ENCODE measurements around the gene CCL5. TPM values are rescaled to one million over a fixed set of nuclear protein-coding genes. Genes with fewer than 3 reads are reported as not detected.
A peak's percentile ranks its signal among the peaks of the same experiment; 100 is the strongest.

CCL5 gene
- total and polyA plus RNA-seq, 2 experiments from 2014 or later, result not detected

DNA sequence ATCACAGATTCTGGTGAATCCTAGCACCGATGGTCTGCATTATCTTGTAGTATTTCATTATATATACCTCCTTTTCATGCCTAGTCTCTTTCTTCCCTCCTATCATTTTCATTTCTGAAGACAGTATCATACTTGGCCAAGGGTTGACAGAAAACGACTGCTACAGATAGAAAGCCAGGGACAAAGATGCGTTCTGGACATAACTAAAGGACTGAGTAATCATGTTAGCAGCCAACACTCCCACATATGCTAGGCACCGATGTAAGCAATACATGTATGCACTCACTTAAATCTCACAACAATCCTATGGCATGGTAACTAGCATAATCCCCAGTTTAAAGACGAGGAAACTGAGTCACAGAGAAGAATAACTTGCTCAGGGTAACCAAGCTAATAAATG lies 27.5 kb upstream of the CCL5 start:
- no peak overlapping the region for H3K9ac ChIP-seq
- peaks cover 9% of the 10 kb centered on the region for H3K4me1 ChIP-seq (ENCODE audit: insufficient read depth)
- no peaks in the 10 kb centered on the region for H3F3A ChIP-seq (ENCODE audit: insufficient read depth)
- H3K9me3 ChIP-seq (ENCODE audit: low read depth), result no peaks in the 10 kb centered on the region
- no peak for TF ChIP-seq EZH2phosphoT487 (IDR thresholded peaks at IDR 0.05; ENCODE audit: insufficient read depth, low read depth)
- TF ChIP-seq EZH2 (IDR thresholded peaks at IDR 0.05; ENCODE audit: insufficient read depth, poor library complexity, severe bottlenecking), result no peak
- no peak overlapping the region for H2AFZ ChIP-seq
- in situ Hi-C loops (cut with MboI), result no loop called here
- 19 to 23% methylated on average over 5 of the region's 5 CpGs for WGBS, 2 experiments (ENCODE audit: low coverage in 1 of 2, low lambda C conversion rate in 2 of 2, missing lambda C conversion rate in 2 of 2)
- no peak overlapping the region for H3K4me2 ChIP-seq (ENCODE audit: unreplicated experiment)
- H3K9me2 ChIP-seq (ENCODE audit: insufficient read depth), result no peaks in the 10 kb centered on the region
- no peaks in the 10 kb centered on the region; the same call in 1 of the 2 replicates for H3K27me3 ChIP-seq (replicated peaks; ENCODE audit: insufficient read depth)
- H4K20me1 ChIP-seq (ENCODE audit: insufficient read depth), result no peaks in the 10 kb centered on the region
- DNase-seq, result peak; percentile 41
- no peaks in the 10 kb centered on the region for H3K36me3 ChIP-seq (ENCODE audit: low read depth)
- H3K79me2 ChIP-seq (ENCODE audit: insufficient read depth), result no peaks in the 10 kb centered on the region
- no peak overlapping the region for H3K27ac ChIP-seq
- no peak overlapping the region for H3K4me3 ChIP-seq

DNA sequence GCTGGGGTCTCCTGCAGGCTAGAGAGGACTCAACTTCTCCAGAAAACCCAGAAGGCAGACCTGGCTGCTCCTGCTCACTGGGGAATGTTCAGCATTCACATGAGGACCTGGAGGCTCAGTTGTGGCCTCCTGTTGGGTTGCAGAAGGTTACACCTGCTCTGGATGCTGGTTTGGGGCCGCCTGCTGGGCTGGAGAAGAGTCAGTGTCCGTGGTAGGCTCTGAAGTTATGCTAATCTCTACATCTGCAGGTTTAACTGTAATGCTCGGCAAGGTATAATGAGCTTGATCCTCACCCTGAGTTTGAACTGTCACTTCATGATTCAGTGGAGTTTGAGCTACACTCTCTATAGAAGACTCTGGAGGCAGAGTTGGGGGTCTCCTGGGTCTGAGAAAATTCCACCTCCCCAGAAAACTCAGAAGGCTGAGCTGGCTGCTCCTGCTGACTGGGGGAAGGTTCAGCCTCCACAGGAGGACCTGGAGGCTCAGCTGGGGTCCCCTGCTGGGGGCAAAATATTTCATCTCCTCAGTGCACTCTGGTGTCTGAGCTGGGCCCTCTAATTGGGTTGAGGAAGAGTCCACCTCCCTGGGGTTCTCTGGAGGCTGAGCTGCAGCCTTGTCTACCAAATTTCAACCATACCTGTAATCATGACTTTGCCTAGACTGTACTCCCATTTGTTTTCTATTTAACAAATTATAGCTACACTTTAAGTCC lies 26.9 kb upstream of the CCL5 start:
- H3K27ac ChIP-seq, result no peak overlapping the region
- H3K4me3 ChIP-seq, result no peak overlapping the region
- H3K9me3 ChIP-seq (ENCODE audit: low read depth), result no peaks in the 10 kb centered on the region
- H3K4me2 ChIP-seq (ENCODE audit: unreplicated experiment), result no peak overlapping the region
- H3F3A ChIP-seq (ENCODE audit: insufficient read depth), result no peaks in the 10 kb centered on the region
- no peak for DNase-seq
- no peak overlapping the region for H3K9ac ChIP-seq
- no peaks in the 10 kb centered on the region; the same call in 1 of the 2 replicates for H3K27me3 ChIP-seq (replicated peaks; ENCODE audit: insufficient read depth)
- TF ChIP-seq EZH2 (IDR thresholded peaks at IDR 0.05; ENCODE audit: insufficient read depth, poor library complexity, severe bottlenecking) (no peak), EZH2phosphoT487 (IDR thresholded peaks at IDR 0.05; ENCODE audit: insufficient read depth, low read depth) (no peak)
- H2AFZ ChIP-seq, result no peak overlapping the region
- in situ Hi-C loops (cut with MboI), result no loop called here
- 11 to 20% methylated on average over 3 of the region's 3 CpGs for WGBS, 2 experiments (ENCODE audit: low coverage in 1 of 2, low lambda C conversion rate in 2 of 2, missing lambda C conversion rate in 2 of 2)
- no peaks in the 10 kb centered on the region for H3K79me2 ChIP-seq (ENCODE audit: insufficient read depth)
- peaks cover 9% of the 10 kb centered on the region for H3K4me1 ChIP-seq (ENCODE audit: insufficient read depth)
- no peaks in the 10 kb centered on the region for H3K36me3 ChIP-seq (ENCODE audit: low read depth)
- H4K20me1 ChIP-seq (ENCODE audit: insufficient read depth), result no peaks in the 10 kb centered on the region
- no peaks in the 10 kb centered on the region for H3K9me2 ChIP-seq (ENCODE audit: insufficient read depth)

DNA sequence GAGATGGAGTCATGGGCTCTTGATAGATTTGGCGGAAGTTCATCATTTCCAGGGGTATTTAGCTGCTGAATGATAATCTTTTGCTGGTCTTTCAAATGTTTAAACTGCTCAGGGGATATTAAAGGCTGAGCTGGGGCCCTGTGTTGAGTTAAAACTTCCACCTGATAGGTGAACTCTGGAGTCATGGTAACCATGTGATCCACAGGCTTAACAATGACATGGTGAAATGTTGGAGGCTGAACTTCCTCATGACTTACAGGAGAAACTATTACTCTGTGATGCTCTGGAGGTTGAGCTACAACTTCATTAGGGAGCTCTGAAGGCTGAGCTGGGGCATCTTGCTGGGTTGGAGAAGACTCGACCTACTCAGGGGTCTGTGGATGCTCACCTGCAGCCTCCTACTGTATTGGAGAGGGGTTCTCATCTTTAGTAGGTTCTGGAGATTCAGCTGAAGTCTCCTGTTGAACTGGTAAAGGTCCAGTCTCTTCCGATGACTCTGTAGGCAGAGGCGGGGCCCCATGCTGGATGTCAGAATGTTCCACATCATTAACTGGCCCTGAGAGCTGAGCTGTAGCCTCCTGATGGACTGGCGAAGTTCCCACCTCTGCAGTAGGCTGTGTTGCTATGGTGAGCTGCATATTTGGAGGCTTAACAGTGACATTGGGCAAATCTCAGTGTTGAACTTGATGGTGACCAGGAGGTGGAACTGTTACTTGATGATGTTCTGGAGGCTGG lies 26.2 kb upstream of the CCL5 start:
- Histone ChIP-seq H4K20me1 (ENCODE audit: insufficient read depth) (no peaks in the 10 kb centered on the region), H3K27ac (no peak overlapping the region), H3K27me3 (replicated peaks; ENCODE audit: insufficient read depth) (no peaks in the 10 kb centered on the region; the same call in 1 of the 2 replicates), H2AFZ (no peak overlapping the region), H3K4me1 (ENCODE audit: insufficient read depth) (peaks cover 9% of the 10 kb centered on the region), H3K4me2 (ENCODE audit: unreplicated experiment) (no peak overlapping the region), H3K9me3 (ENCODE audit: low read depth) (no peaks in the 10 kb centered on the region), H3K79me2 (ENCODE audit: insufficient read depth) (no peaks in the 10 kb centered on the region), H3F3A (ENCODE audit: insufficient read depth) (no peaks in the 10 kb centered on the region), H3K9ac (no peak overlapping the region), H3K9me2 (ENCODE audit: insufficient read depth) (no peaks in the 10 kb centered on the region), H3K4me3 (no peak overlapping the region), H3K36me3 (ENCODE audit: low read depth) (no peaks in the 10 kb centered on the region)
- TF ChIP-seq EZH2 (IDR thresholded peaks at IDR 0.05; ENCODE audit: insufficient read depth, poor library complexity, severe bottlenecking), result no peak
- no peak for TF ChIP-seq EZH2phosphoT487 (IDR thresholded peaks at IDR 0.05; ENCODE audit: insufficient read depth, low read depth)
- peak; percentile 51 for DNase-seq
- WGBS, 2 experiments (ENCODE audit: low coverage in 1 of 2, low lambda C conversion rate in 2 of 2, missing lambda C conversion rate in 2 of 2), result 47 to 54% methylated on average over 5 of the region's 5 CpGs
- in situ Hi-C loops (cut with MboI), result no loop called here

DNA sequence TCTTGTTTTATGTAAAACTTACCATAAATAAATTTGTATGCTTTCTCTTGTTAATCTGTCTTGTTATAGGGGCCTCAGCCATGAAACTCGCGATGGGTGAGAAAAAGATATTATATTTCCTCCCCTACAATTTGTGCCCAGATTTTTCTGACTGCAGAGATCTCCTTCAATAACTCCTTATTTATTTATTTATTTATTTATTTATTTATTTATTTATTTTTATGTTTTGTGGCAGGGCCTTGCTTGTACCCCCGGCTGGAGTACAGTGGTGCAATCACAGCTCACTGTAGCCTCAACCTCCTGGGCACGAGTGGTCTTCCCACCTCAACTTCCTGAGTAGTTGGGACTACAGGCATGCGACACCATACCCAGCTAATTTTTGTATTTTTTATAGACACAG lies 23.3 kb upstream of the CCL5 start:
- no peaks in the 10 kb centered on the region for H3K36me3 ChIP-seq (ENCODE audit: low read depth)
- H3K4me3 ChIP-seq, result no peak overlapping the region
- no peak for DNase-seq
- no peaks in the 10 kb centered on the region for H3K9me3 ChIP-seq (ENCODE audit: low read depth)
- no peak overlapping the region for H2AFZ ChIP-seq
- no peaks in the 10 kb centered on the region for H3K9me2 ChIP-seq (ENCODE audit: insufficient read depth)
- H3K9ac ChIP-seq, result no peak overlapping the region
- no peaks in the 10 kb centered on the region for H3K79me2 ChIP-seq (ENCODE audit: insufficient read depth)
- H3K4me1 ChIP-seq (ENCODE audit: insufficient read depth), result peaks cover 9% of the 10 kb centered on the region
- in situ Hi-C loops (cut with MboI), result no loop called here
- H3F3A ChIP-seq (ENCODE audit: insufficient read depth), result no peaks in the 10 kb centered on the region
- 54% methylated on average over 5 of the region's 5 CpGs for WGBS, 2 experiments (ENCODE audit: low coverage in 1 of 2, low lambda C conversion rate in 2 of 2, missing lambda C conversion rate in 2 of 2)
- no peaks in the 10 kb centered on the region for H4K20me1 ChIP-seq (ENCODE audit: insufficient read depth)
- H3K27ac ChIP-seq, result no peak overlapping the region
- TF ChIP-seq EZH2 (IDR thresholded peaks at IDR 0.05; ENCODE audit: insufficient read depth, poor library complexity, severe bottlenecking) (no peak), EZH2phosphoT487 (IDR thresholded peaks at IDR 0.05; ENCODE audit: insufficient read depth, low read depth) (no peak)
- H3K4me2 ChIP-seq (ENCODE audit: unreplicated experiment), result no peak overlapping the region
- no peaks in the 10 kb centered on the region; the same call in 1 of the 2 replicates for H3K27me3 ChIP-seq (replicated peaks; ENCODE audit: insufficient read depth)

Measured in GM23248 (cell line).